GM21423 (cell line): ENCODE results near the gene HSD3B1.
"Not testable (repeated sequence)": the region's sequence is repeated elsewhere in the genome, so short reads cannot be mapped to it uniquely, and the experiment has no call there.

Source experiments
- ATAC-seq: cut with Tn5 transposase; IDR thresholded peaks from one replicate; pipeline ENCODE4 v1.9.1; 2021; ENCODE audit warnings: mild to moderate bottlenecking, moderate library complexity; ENCODE audit not compliant: unreplicated experiment

Gene HSD3B1

DNA sequence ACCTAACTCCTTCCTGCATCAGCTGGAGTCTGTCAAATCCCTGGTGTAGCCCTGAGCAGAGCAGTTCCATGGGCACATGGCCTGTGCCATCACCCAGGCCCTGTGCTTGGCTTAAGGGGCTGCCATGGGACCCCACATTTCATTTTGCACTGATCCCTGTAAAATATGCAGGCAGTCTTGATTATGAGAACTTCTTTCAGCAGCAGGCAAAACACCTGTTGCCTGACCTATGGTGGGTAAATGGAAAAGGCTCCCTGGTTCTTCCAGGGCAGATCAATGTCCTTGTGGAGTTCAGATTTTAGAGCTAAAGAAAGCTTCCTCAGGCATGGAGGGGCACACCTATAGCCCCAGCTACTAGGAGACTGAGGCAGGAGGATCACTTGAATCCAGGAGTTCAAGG, 44.2 kb downstream of the HSD3B1 start:
- ATAC-seq: no peak

GRCh38 chr1:119552656-119553055, 45.6 kb downstream of the HSD3B1 start:
- not testable (repeated sequence) for ATAC-seq

DNA sequence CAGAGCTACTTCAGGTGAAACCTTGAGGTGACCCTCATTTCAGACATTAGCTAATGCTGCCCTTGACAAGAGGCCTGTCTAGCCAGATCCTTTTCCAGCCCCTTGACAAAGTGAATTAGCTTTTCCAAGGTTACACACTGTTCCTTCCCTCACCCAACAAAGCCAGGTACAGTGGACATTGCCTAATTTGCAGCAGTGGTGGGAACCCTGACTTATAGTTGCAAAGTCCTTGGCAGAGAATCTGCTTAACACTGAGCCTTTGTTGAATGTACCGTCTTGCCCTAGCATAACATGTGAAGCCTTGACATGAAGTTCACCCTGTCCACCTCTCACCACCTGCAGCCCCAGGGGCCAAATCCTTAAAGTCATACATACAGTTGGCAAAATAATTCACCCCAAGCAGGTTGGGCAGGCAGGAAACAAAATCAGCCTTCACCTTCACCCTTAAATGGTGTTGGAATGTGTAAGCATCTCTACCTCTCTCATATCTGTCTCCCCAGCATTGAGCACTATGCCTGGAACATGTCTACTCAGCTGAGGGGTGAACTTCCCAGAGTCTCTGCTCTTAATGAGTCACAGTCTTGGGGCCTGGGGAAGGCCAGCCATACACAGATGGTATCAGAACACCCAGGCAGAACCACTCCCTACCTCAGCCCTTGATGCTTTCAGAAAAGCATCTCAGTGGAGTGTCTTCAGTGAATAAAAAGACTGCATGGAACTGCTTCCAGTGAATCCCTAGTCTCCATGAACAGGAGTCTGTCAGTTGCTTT, 46.5 kb downstream of the HSD3B1 start:
- not testable (repeated sequence) for ATAC-seq

- no peak for ATAC-seq
Observed at GRCh38 chr1:119554183-119554582, 47.2 kb downstream of the HSD3B1 start.

GRCh38 chr1:119556423-119556822, 49.4 kb downstream of the HSD3B1 start:
- ATAC-seq: no peak

- not testable (repeated sequence) for ATAC-seq
Observed at GRCh38 chr1:119560402-119560801, 53.4 kb downstream of the HSD3B1 start.

GRCh38 chr1:119564548-119564947, 57.5 kb downstream of the HSD3B1 start:
- ATAC-seq: no peak
